Right atrium auricular region (tissue), 2 donors: ENCODE results near the gene PDE8B. TPM values are rescaled to one million over a fixed set of nuclear protein-coding genes. Genes with fewer than 3 reads are reported as not detected.

ENCODE experiments used
- DNase-seq: peaks from one replicate; pipeline ENCODE4 v3.0.0-alpha.2; 2019; ENCODE audit warnings: low spot score
- H3K27ac ChIP-seq, 2 donors: fragments of 200-600 bp; sonication (generic); 1 replicate in 1 of 2; 2 replicates in 1 of 2; pipeline ENCODE4 v1.5.1; 2016 to 2019
- H3K27me3 ChIP-seq, 2 donors: fragments of 200-600 bp; sonication (generic); one replicate each; pipeline versions ENCODE4 v1.5.1 to v1.6.0; 2017 to 2019
- H3K36me3 ChIP-seq: fragments of 200-600 bp; sonication (generic); one replicate; pipeline ENCODE4 v1.5.1; 2016
- H3K4me1 ChIP-seq, 2 donors: fragments of 200-600 bp; sonication (generic); one replicate each; pipeline versions ENCODE4 v1.5.1 to v1.6.0; 2017 to 2019
- H3K4me3 ChIP-seq, 2 donors: fragments of 200-600 bp; sonication (generic); 1 replicate in 1 of 2; 2 replicates in 1 of 2; pipeline ENCODE4 v1.5.1; 2017 to 2019; ENCODE audit warnings: mild to moderate bottlenecking in 1 of 2, moderate library complexity in 1 of 2
- H3K9me3 ChIP-seq, 2 donors: fragments of 200-600 bp; sonication (generic); one replicate each; pipeline ENCODE4 v1.5.1; 2019
- CTCF ChIP-seq, 2 donors: fragments of 200-600 bp; sonication (generic); IDR thresholded peaks; one replicate each; pipeline ENCODE4 v1.5.1; 2019; ENCODE audit warnings: antibody characterized with exemption in 2 of 2
- total RNA-seq, 2 donors: library from RNA; depleted of rRNA; stranded (reverse); fragments of >200 nt; gene quantifications; one replicate each; pipeline ENCODE4 v1.1.0, GENCODE V29; 2016

The PDE8B gene
- total RNA-seq, 2 donors from 2014 or later: 22.2 to 64.5 TPM

- Histone ChIP-seq H3K27me3 (no peaks in the 10 kb centered on the region), H3K9me3 (no peaks in the 10 kb centered on the region), H3K36me3 (no peaks in the 10 kb centered on the region), H3K27ac (no peak overlapping the region), H3K4me1 (peaks cover 0 to 15% of the 10 kb centered on the region in 2 donors), H3K4me3 (no peak overlapping the region)
- no peak for TF ChIP-seq CTCF (IDR thresholded peaks at IDR 0.05)
- no peak for DNase-seq
These were observed 127.2 kb downstream of the PDE8B start for GRCh38 chr5:77337686-77338085.

- no peaks in the 10 kb centered on the region for H3K36me3 ChIP-seq
- TF ChIP-seq CTCF (IDR thresholded peaks at IDR 0.05): no peak
These were observed 128.9 kb downstream of the PDE8B start for GRCh38 chr5:77339337-77339890.

GRCh38 chr5:77343165-77343564 lies 132.7 kb downstream of the PDE8B start:
- Histone ChIP-seq H3K4me3 (no peak overlapping the region), H3K27me3 (no peaks in the 10 kb centered on the region), H3K4me1 (peaks cover 0 to 5% of the 10 kb centered on the region in 2 donors), H3K27ac (no peak overlapping the region), H3K36me3 (peaks cover 18% of the 10 kb centered on the region), H3K9me3 (no peaks in the 10 kb centered on the region)
- DNase-seq: no peak
- TF ChIP-seq CTCF (IDR thresholded peaks at IDR 0.05): no peak

More at GRCh38 chr5:77339337-77339890, 128.9 kb downstream of the PDE8B start:
- no peak overlapping the region for H3K4me3 ChIP-seq
- peaks cover 0 to 5% of the 10 kb centered on the region in 2 donors for H3K4me1 ChIP-seq
- no peak for DNase-seq
- H3K27ac ChIP-seq: no peak overlapping the region
- H3K9me3 ChIP-seq: no peaks in the 10 kb centered on the region
- H3K27me3 ChIP-seq: no peaks in the 10 kb centered on the region

- H3K4me3 ChIP-seq: no peak overlapping the region
- no peaks in the 10 kb centered on the region for H3K4me1 ChIP-seq
- no peak overlapping the region for H3K27ac ChIP-seq
- DNase-seq: no peak
- no peak for TF ChIP-seq CTCF (IDR thresholded peaks at IDR 0.05)
- H3K36me3 ChIP-seq: peaks cover 18% of the 10 kb centered on the region
- no peaks in the 10 kb centered on the region for H3K27me3 ChIP-seq
- H3K9me3 ChIP-seq: no peaks in the 10 kb centered on the region
These were observed 137.1 kb downstream of the PDE8B start for GRCh38 chr5:77347435-77348098.

- Histone ChIP-seq H3K27ac (peak overlapping the region in 1 of 2 donors; percentile 53), H3K4me1 (no peaks in the 10 kb centered on the region), H3K27me3 (no peaks in the 10 kb centered on the region), H3K9me3 (no peaks in the 10 kb centered on the region), H3K36me3 (no peaks in the 10 kb centered on the region), H3K4me3 (no peak overlapping the region)
- no peak for DNase-seq
- TF ChIP-seq CTCF (IDR thresholded peaks at IDR 0.05): no peak
These were observed 142.8 kb downstream of the PDE8B start for GRCh38 chr5:77353251-77353650.
